Body of pancreas (tissue), 4 donors: ENCODE results near the gene FOLR2.

Source experiments
- POLR2A ChIP-seq, 3 donors: fragments of 450-650 bp; IDR thresholded peaks; one replicate each; pipeline ENCODE4 v1.6.1; 2016; ENCODE audit warnings: antibody characterized with exemption in 3 of 3, mild to moderate bottlenecking in 2 of 3
- TF ChIP-seq, protein P1 (sequence below), 7 experiments: fragments of 450-650 bp in 4 of 7; fragments of 200-600 bp in 3 of 7; sonication (generic) in 3 of 7; IDR thresholded peaks; one replicate each; pipeline ENCODE4 v1.5.1; 2016 to 2019; ENCODE audit warnings: antibody characterized with exemption in 7 of 7

DNA sequence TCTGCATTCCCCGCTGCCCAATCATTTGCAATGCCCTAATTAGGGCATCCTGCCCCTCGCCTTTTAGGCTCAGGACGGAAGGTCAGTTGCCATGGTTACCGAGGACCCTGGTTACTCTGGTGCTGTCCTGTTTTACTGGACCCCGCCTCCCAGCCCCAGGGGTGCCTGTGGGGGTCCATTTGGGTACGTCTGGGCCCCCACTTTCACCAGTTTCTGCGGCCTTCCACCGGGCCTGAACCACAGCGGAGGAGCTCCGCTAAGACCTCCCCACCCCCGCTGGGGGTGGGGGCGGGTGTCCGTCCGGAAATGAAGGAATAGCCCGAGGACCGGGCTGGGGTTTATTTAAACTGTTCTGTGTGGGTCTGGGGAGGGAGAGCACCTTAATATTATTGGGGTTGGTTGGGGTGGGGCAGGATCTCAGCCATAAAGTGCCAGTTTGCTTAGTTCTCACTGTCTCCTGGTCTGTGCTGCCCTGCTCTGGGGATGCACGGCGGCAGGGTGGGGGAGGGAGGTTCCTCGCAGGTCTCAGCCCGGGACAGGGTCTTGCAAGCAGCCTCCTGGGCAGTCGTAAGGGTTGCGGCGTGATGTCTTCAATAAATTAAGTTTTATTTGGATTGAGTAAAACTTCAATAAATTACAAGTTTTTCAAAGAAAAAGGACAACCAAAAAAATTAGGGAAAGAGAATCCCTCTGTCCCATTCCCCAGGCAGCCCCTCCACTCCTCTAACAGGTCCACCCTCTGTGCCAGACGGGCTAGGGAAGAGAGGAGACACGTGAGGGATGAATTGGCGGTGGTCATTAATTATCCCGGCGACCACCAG, 22.1 kb downstream of the FOLR2 start:
- TF ChIP-seq, protein P1, sequence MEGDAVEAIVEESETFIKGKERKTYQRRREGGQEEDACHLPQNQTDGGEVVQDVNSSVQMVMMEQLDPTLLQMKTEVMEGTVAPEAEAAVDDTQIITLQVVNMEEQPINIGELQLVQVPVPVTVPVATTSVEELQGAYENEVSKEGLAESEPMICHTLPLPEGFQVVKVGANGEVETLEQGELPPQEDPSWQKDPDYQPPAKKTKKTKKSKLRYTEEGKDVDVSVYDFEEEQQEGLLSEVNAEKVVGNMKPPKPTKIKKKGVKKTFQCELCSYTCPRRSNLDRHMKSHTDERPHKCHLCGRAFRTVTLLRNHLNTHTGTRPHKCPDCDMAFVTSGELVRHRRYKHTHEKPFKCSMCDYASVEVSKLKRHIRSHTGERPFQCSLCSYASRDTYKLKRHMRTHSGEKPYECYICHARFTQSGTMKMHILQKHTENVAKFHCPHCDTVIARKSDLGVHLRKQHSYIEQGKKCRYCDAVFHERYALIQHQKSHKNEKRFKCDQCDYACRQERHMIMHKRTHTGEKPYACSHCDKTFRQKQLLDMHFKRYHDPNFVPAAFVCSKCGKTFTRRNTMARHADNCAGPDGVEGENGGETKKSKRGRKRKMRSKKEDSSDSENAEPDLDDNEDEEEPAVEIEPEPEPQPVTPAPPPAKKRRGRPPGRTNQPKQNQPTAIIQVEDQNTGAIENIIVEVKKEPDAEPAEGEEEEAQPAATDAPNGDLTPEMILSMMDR (IDR thresholded peaks at IDR 0.05): no peak
- no peak for TF ChIP-seq POLR2A (IDR thresholded peaks at IDR 0.05)
